Central memory CD8-positive, alpha-beta T cell (primary cell): Measurements from ENCODE around the gene CNOT4.

ENCODE experiments used
- ATAC-seq: fragments of 150-1000 bp; cut with Tn5 transposase; replicated peaks from 2 replicates; pipeline ENCODE4 v1.10.0; 2022; ENCODE audit warnings: mild to moderate bottlenecking, moderate FRiP score, moderate number of reproducible peaks; ENCODE audit not compliant: poor library complexity, severe bottlenecking; ENCODE audit errors: extremely low read depth
- DNase-seq, 2 donors: peaks; one replicate each; pipeline ENCODE4 v3.0.0; 2021; ENCODE audit warnings: low spot score in 2 of 2
- H3K27ac Mint-ChIP-seq: one replicate; pipeline ENCODE4 v1.8.0; 2022; ENCODE audit warnings: low read depth, mild to moderate bottlenecking, moderate library complexity, mixed read lengths
- H3K27me3 Mint-ChIP-seq: one replicate; pipeline ENCODE4 v1.8.0; 2022; ENCODE audit warnings: mixed read lengths
- H3K36me3 Mint-ChIP-seq: one replicate; pipeline ENCODE4 v1.8.0; 2022; ENCODE audit warnings: mild to moderate bottlenecking, moderate library complexity, mixed read lengths; ENCODE audit not compliant: insufficient read depth
- H3K4me1 Mint-ChIP-seq: one replicate; pipeline ENCODE4 v1.8.0; 2022; ENCODE audit warnings: mixed read lengths
- H3K4me3 Mint-ChIP-seq: one replicate; pipeline ENCODE4 v1.8.0; 2022; ENCODE audit warnings: mild to moderate bottlenecking, moderate library complexity, mixed read lengths
- H3K9me3 Mint-ChIP-seq: one replicate; pipeline ENCODE4 v1.8.0; 2022; ENCODE audit warnings: mixed read lengths

Gene CNOT4

GRCh38 chr7:135406918-135407317 is 103.0 kb downstream of the CNOT4 start:
- H3K36me3 Mint-ChIP-seq: peaks cover 7% of the 10 kb centered on the region
- H3K4me1 Mint-ChIP-seq: no peaks in the 10 kb centered on the region
- no peak overlapping the region for H3K27ac Mint-ChIP-seq
- H3K27me3 Mint-ChIP-seq: no peaks in the 10 kb centered on the region
- ATAC-seq (no peak), DNase-seq (no peak)
- no peaks in the 10 kb centered on the region for H3K9me3 Mint-ChIP-seq
- H3K4me3 Mint-ChIP-seq: no peak overlapping the region

GRCh38 chr7:135405969-135406368 is 103.9 kb downstream of the CNOT4 start:
- no peak overlapping the region for H3K4me3 Mint-ChIP-seq
- DNase-seq (no peak), ATAC-seq (no peak)
- H3K27me3 Mint-ChIP-seq: no peaks in the 10 kb centered on the region
- H3K27ac Mint-ChIP-seq: no peak overlapping the region
- no peaks in the 10 kb centered on the region for H3K9me3 Mint-ChIP-seq
- peaks cover 7% of the 10 kb centered on the region for H3K36me3 Mint-ChIP-seq
- H3K4me1 Mint-ChIP-seq: no peaks in the 10 kb centered on the region

DNA sequence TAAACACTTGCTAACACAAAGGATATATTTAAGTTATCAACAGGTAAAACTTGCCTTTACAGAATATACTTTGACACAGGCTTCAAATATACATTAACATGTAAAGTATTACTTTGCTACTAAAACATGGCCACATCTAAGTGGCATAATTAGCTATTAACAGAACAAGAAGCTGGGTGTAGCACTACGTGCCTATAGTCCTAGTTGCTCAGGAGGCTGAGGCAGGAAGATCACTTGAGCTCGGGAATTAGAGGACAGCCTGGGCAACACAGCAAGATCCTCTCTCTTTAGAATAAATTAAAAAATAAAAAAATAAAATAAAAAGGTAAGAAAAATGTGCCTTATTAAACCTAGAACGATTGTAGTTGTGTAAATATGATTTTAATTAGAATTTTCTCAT is 106.6 kb downstream of the CNOT4 start:
- H3K27me3 Mint-ChIP-seq: no peaks in the 10 kb centered on the region
- no peak overlapping the region for H3K27ac Mint-ChIP-seq
- no peak overlapping the region for H3K4me3 Mint-ChIP-seq
- peaks cover 5% of the 10 kb centered on the region for H3K4me1 Mint-ChIP-seq
- DNase-seq (no peak), ATAC-seq (no peak)
- peaks cover 3% of the 10 kb centered on the region for H3K36me3 Mint-ChIP-seq
- no peaks in the 10 kb centered on the region for H3K9me3 Mint-ChIP-seq

DNA sequence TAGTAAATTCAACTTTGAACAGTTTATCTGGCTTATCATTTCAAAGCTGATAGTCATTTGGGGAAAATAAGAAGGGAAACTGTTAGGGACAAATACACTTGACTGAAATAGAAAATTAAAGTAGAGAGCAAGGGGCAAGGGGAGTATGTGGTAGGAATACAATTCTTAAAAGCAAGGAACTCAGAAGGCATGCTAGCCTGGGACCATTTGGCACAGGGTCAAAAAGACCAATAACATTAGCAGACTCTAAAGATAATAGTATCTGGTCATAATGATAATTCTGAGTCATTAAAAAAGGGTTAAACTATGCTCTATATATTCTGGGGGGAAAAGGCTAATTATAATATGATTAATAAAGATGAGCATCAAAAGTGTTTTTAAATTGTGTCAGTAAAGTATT is 112.2 kb downstream of the CNOT4 start:
- H3K9me3 Mint-ChIP-seq: no peaks in the 10 kb centered on the region
- no peaks in the 10 kb centered on the region for H3K27me3 Mint-ChIP-seq
- H3K27ac Mint-ChIP-seq: no peak overlapping the region
- ATAC-seq (no peak), DNase-seq (no peak)
- H3K4me3 Mint-ChIP-seq: no peak overlapping the region
- H3K4me1 Mint-ChIP-seq: peaks cover 10% of the 10 kb centered on the region
- H3K36me3 Mint-ChIP-seq: peaks cover 16% of the 10 kb centered on the region

DNA sequence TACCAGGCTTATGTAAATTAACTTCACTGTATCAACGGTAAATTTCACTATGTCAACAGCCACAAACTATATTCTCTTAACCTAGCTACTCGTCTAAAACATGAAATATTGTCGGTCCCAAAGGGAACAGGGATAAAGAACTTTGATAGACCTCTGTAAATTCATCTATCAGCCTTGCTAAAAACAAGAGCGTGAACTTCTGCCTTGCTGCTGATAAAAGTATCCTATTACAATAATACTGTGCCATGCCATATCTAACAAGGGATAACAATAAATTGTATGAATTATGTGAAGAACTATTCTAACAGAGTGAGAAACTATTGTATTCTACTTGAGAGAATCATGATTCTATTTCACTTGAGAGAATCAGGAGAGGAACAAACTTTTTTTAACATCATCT is 117.2 kb downstream of the CNOT4 start:
- Mint-ChIP-seq H3K36me3 (peaks cover 33% of the 10 kb centered on the region), H3K4me1 (peaks cover 9% of the 10 kb centered on the region), H3K4me3 (no peak overlapping the region), H3K27ac (no peak overlapping the region), H3K9me3 (no peaks in the 10 kb centered on the region), H3K27me3 (no peaks in the 10 kb centered on the region)
- no peak for ATAC-seq
- DNase-seq: no peak

- DNase-seq: no peak
- peaks cover 9% of the 10 kb centered on the region for H3K4me1 Mint-ChIP-seq
- peak overlapping the region; percentile 74 for H3K27ac Mint-ChIP-seq
- H3K36me3 Mint-ChIP-seq: peaks cover 31% of the 10 kb centered on the region
- no peaks in the 10 kb centered on the region for H3K9me3 Mint-ChIP-seq
- no peak for ATAC-seq
- H3K4me3 Mint-ChIP-seq: no peak overlapping the region
- no peaks in the 10 kb centered on the region for H3K27me3 Mint-ChIP-seq
Measured at GRCh38 chr7:135391514-135391913, 118.4 kb downstream of the CNOT4 start.

DNA sequence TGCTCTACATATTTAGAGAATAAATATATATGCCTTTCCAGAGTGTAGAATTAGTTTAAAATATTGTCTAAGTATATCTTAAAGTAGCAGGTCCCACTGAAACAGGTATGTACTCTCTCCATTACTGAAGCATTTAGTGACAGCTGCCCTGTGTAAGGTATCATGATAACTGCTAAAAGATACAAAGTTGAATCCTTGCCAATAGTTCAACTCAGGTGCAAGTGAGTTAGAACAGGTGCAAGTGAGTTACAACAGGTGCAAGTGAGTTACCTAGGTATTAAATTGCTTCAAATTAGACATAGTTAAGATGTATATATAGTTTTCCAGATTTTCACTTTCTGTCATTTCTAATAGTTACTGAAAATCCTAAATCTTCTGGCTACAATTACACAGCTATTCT is 119.1 kb downstream of the CNOT4 start:
- no peaks in the 10 kb centered on the region for H3K27me3 Mint-ChIP-seq
- no peaks in the 10 kb centered on the region for H3K9me3 Mint-ChIP-seq
- H3K27ac Mint-ChIP-seq: no peak overlapping the region
- H3K4me1 Mint-ChIP-seq: peaks cover 9% of the 10 kb centered on the region
- H3K4me3 Mint-ChIP-seq: no peak overlapping the region
- peaks cover 27% of the 10 kb centered on the region for H3K36me3 Mint-ChIP-seq
- no peak for ATAC-seq
- DNase-seq: no peak

GRCh38 chr7:135389971-135390370 is 119.9 kb downstream of the CNOT4 start:
- no peak overlapping the region for H3K4me3 Mint-ChIP-seq
- no peaks in the 10 kb centered on the region for H3K27me3 Mint-ChIP-seq
- H3K9me3 Mint-ChIP-seq: no peaks in the 10 kb centered on the region
- peaks cover 29% of the 10 kb centered on the region for H3K36me3 Mint-ChIP-seq
- peaks cover 9% of the 10 kb centered on the region for H3K4me1 Mint-ChIP-seq
- DNase-seq: no peak
- H3K27ac Mint-ChIP-seq: no peak overlapping the region
- no peak for ATAC-seq

DNA sequence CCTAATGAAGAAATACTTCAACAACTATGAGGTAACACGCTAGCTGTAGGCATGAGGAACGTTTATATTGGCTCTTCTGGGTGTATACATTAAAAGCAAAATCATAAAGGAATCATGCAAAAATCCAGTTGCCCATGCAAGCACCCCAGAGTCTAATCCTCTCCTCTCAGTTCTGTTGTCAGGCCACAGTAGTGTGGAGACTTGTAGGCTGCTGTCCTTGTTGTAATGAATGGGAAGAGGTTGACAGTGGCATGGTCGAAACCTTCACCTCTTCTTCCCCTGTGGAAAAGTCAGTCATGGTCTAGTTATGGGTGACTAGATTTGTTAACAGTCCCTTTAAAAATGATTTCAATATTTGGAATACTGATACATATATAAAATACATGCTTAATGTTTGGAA is 121.3 kb downstream of the CNOT4 start:
- no peaks in the 10 kb centered on the region for H3K9me3 Mint-ChIP-seq
- DNase-seq (no peak), ATAC-seq (no peak)
- H3K27ac Mint-ChIP-seq: no peak overlapping the region
- peaks cover 20% of the 10 kb centered on the region for H3K36me3 Mint-ChIP-seq
- no peaks in the 10 kb centered on the region for H3K27me3 Mint-ChIP-seq
- no peak overlapping the region for H3K4me3 Mint-ChIP-seq
- peaks cover 5% of the 10 kb centered on the region for H3K4me1 Mint-ChIP-seq

- H3K27me3 Mint-ChIP-seq: no peaks in the 10 kb centered on the region
- H3K27ac Mint-ChIP-seq: no peak overlapping the region
- no peaks in the 10 kb centered on the region for H3K9me3 Mint-ChIP-seq
- no peak for DNase-seq
- H3K4me1 Mint-ChIP-seq: peaks cover under 1% of the 10 kb centered on the region
- no peak overlapping the region for H3K4me3 Mint-ChIP-seq
- H3K36me3 Mint-ChIP-seq: peaks cover 15% of the 10 kb centered on the region
- ATAC-seq: no peak
Measured at GRCh38 chr7:135386776-135387175, 123.1 kb downstream of the CNOT4 start.

DNA sequence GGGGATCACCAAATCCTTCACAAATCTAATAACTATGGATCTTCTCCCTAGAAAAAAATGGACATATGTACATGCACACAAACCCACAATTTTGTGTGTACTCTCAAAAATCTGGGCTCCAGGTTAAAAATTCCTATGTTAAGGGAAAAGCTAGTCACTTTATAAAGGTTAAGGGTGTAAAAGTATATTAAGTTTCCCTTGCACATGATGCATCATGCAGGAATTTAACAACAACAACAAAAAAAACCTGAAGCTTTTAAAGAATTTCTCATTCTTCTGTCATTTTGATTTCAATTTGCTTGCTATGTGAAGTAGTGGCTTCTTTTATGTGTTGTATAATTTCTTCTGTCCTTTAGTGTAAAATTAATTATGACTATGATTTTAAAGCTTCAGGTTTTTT is 123.7 kb downstream of the CNOT4 start:
- ATAC-seq: no peak
- Mint-ChIP-seq H3K27me3 (no peaks in the 10 kb centered on the region), H3K27ac (no peak overlapping the region), H3K4me3 (no peak overlapping the region), H3K4me1 (no peaks in the 10 kb centered on the region), H3K36me3 (peaks cover 10% of the 10 kb centered on the region), H3K9me3 (no peaks in the 10 kb centered on the region)
- DNase-seq: no peak

DNA sequence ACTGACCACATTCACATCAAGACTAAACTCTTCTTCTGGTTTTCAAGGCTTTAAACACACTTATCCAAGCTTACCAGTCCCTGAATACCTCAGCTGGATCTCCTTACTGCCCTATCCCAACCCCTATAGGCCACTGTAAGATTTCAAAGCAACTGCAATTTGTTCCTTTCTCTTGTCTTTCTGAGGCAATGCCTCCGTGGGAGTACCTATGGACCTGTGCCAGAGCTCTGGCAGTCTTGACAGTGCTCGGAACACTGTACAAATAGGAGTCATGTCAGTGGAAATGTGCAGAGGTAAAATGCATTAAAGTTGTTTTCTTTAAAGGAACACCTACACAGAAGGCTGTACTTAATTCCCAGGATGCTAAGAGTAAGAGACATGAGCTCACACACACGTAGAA is 124.7 kb downstream of the CNOT4 start:
- DNase-seq (no peak), ATAC-seq (no peak)
- no peaks in the 10 kb centered on the region for H3K27me3 Mint-ChIP-seq
- no peaks in the 10 kb centered on the region for H3K4me1 Mint-ChIP-seq
- H3K9me3 Mint-ChIP-seq: no peaks in the 10 kb centered on the region
- H3K36me3 Mint-ChIP-seq: peaks cover 10% of the 10 kb centered on the region
- H3K27ac Mint-ChIP-seq: no peak overlapping the region
- H3K4me3 Mint-ChIP-seq: no peak overlapping the region

DNA sequence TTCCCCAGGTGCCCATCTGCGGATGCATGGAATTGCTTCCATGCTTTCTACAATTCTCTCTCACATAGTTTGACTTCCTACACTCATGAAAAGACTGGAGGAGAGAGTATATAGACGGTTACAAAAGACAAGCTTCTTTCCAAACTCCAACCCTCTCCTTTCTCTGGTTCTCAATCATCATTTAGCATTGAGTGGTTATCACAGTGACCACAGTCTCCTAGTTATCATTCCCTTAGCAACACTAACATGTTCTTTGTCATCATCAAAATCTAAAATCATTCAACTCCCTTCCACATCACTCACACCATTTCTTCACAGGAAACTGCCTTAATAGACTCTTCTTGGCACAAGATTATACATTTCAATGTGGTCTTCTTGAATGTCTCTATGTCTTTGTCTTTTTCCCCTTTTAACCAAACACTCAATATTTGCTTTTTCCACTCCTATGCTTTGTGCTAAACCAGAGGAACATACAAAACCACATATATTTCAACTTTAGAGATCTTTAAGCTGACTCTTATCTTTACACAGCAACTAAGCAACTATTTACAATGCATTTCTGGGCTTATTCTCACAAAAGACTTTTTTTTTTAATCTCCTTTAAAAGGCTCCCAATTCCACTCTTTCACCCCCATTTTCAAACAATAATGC is 126.3 kb downstream of the CNOT4 start:
- DNase-seq: no peak
- peaks cover 13% of the 10 kb centered on the region for H3K36me3 Mint-ChIP-seq
- H3K9me3 Mint-ChIP-seq: no peaks in the 10 kb centered on the region
- H3K27ac Mint-ChIP-seq: no peak overlapping the region
- no peak for ATAC-seq
- no peaks in the 10 kb centered on the region for H3K4me1 Mint-ChIP-seq
- no peak overlapping the region for H3K4me3 Mint-ChIP-seq
- H3K27me3 Mint-ChIP-seq: no peaks in the 10 kb centered on the region

GRCh38 chr7:135382173-135382572 is 127.7 kb downstream of the CNOT4 start:
- DNase-seq (no peak), ATAC-seq (no peak)
- no peaks in the 10 kb centered on the region for H3K27me3 Mint-ChIP-seq
- no peak overlapping the region for H3K4me3 Mint-ChIP-seq
- H3K9me3 Mint-ChIP-seq: no peaks in the 10 kb centered on the region
- H3K27ac Mint-ChIP-seq: no peak overlapping the region
- peaks cover 9% of the 10 kb centered on the region for H3K36me3 Mint-ChIP-seq
- no peaks in the 10 kb centered on the region for H3K4me1 Mint-ChIP-seq
